Keratinocyte (primary cell): ENCODE data around the gene MLLT10. TPM values are rescaled to one million over a fixed set of nuclear protein-coding genes. Genes with fewer than 3 reads are reported as not detected.
A peak's percentile ranks its signal among the peaks of the same experiment; 100 is the strongest.

Experiments used
- DNase-seq: peaks from one replicate; pipeline ENCODE4 v3.0.0-alpha.2; 2011; ENCODE audit warnings: low read depth, missing footprints, low spot score
- FAIRE-seq: peaks from 2 replicates; lab custom pipeline; 2011; peaks lifted over from hg19 to GRCh38; lab: Jason Lieb, UNC
- H2AFZ ChIP-seq: 2 replicates; pipeline ENCODE4 v1.6.0; 2012; ENCODE audit warnings: low read length, control low read depth, inconsistent platforms; ENCODE audit not compliant: control insufficient read depth
- H3K27ac ChIP-seq: 2 replicates; pipeline ENCODE4 v1.5.1; 2011; ENCODE audit warnings: low read length; ENCODE audit not compliant: control insufficient read depth, insufficient read depth
- H3K27me3 ChIP-seq: 3 replicates; pipeline ENCODE4 v1.6.0; 2011; ENCODE audit warnings: low read length; ENCODE audit not compliant: control insufficient read depth, insufficient read depth; ENCODE audit errors: extremely low read depth
- H3K36me3 ChIP-seq, 2 experiments: 2 replicates in 1 of 2; 3 replicates in 1 of 2; pipeline ENCODE4 v1.5.1; 2011; ENCODE audit warnings: low read length in 2 of 2, mild to moderate bottlenecking in 1 of 2; ENCODE audit not compliant: control insufficient read depth in 2 of 2, insufficient read depth in 2 of 2; ENCODE audit errors: extremely low read depth in 1 of 2
- H3K4me1 ChIP-seq: 3 replicates; pipeline ENCODE4 v1.5.1; 2011; ENCODE audit warnings: low read length; ENCODE audit not compliant: control insufficient read depth, insufficient read depth; ENCODE audit errors: extremely low read depth
- H3K4me2 ChIP-seq: 3 replicates; pipeline ENCODE4 v1.6.0; 2011; ENCODE audit warnings: low read depth, low read length; ENCODE audit not compliant: control insufficient read depth, insufficient read depth; ENCODE audit errors: extremely low read depth
- H3K4me3 ChIP-seq, 3 experiments: fragments of 200-600 bp in 1 of 3; sonication (generic) in 1 of 3; 2 replicates in 2 of 3; 3 replicates in 1 of 3; pipeline ENCODE4 v1.5.1; 2011 to 2016; ENCODE audit warnings: low read length in 3 of 3, mild to moderate bottlenecking in 3 of 3, control low read depth in 2 of 3, inconsistent platforms in 1 of 3, low read depth in 1 of 3, mixed read lengths in 1 of 3, mixed run types in 1 of 3, moderate library complexity in 1 of 3; ENCODE audit not compliant: control insufficient read depth in 2 of 3, insufficient read depth in 2 of 3; ENCODE audit errors: extremely low read depth in 1 of 3
- H3K79me2 ChIP-seq: 2 replicates; pipeline ENCODE4 v1.6.0; 2012; ENCODE audit warnings: low read length; ENCODE audit not compliant: control insufficient read depth, insufficient read depth
- H3K9ac ChIP-seq: 3 replicates; pipeline ENCODE4 v1.6.0; 2011; ENCODE audit warnings: low read length; ENCODE audit not compliant: control insufficient read depth, insufficient read depth; ENCODE audit errors: extremely low read depth
- H3K9me1 ChIP-seq: 3 replicates; pipeline ENCODE4 v1.6.0; 2011; ENCODE audit warnings: low read length; ENCODE audit not compliant: control insufficient read depth, insufficient read depth; ENCODE audit errors: extremely low read depth
- H3K9me3 ChIP-seq: 2 replicates; pipeline ENCODE4 v1.5.1; 2012; ENCODE audit warnings: low read depth, low read length; ENCODE audit not compliant: control insufficient read depth
- H4K20me1 ChIP-seq: 3 replicates; pipeline ENCODE4 v1.6.0; 2011; ENCODE audit warnings: low read length; ENCODE audit not compliant: control insufficient read depth, insufficient read depth; ENCODE audit errors: extremely low read depth
- CTCF ChIP-seq, 3 experiments: IDR thresholded peaks in 1 of 3; conservative IDR thresholded peaks in 1 of 3; optimal IDR thresholded peaks in 1 of 3; 2 replicates in 2 of 3; 3 replicates in 1 of 3; pipeline versions ENCODE3 to v1.5.1; 2011; ENCODE audit warnings: low read length in 3 of 3, mild to moderate bottlenecking in 3 of 3, moderate library complexity in 2 of 3, control low read depth in 1 of 3, inconsistent platforms in 1 of 3; ENCODE audit not compliant: insufficient read depth in 2 of 3; ENCODE audit errors: extremely low read depth in 1 of 3
- EZH2 ChIP-seq: IDR thresholded peaks from one replicate; pipeline ENCODE4 v1.6.1; 2012; ENCODE audit warnings: inconsistent platforms, mild to moderate bottlenecking, low read length, moderate library complexity
- dilution Hi-C: fragments of 300-500 bp; cut with MboI; formaldehyde crosslinking; loops from one replicate; pipeline ENCODE4 v1.7.0; 2020; ENCODE audit warnings: low sequenced_read_pairs; ENCODE audit not compliant: extremely low pct_ligation_motif_present
- polyA plus RNA-seq, 5 experiments: library from polyadenylated mRNA; depleted of rRNA in 3 of 5; stranded (reverse) in 3 of 5; stranded (forward) in 1 of 5; unstranded in 1 of 5; fragments of >200 nt; gene quantifications; 1 replicate in 1 of 5; 2 replicates in 3 of 5; 3 replicates in 1 of 5; pipeline versions ENCODE4 v1.2.1 to v1.2.3, GENCODE V29; 2011 to 2012; ENCODE audit warnings: missing spikeins in 2 of 5, low read depth in 1 of 5, low replicate concordance in 1 of 5

The MLLT10 gene
- polyA plus RNA-seq, 1 donor (not counting 4 experiments of a cell fraction or from before 2014, with no cell fraction given), result 40.2 TPM

- H3K27ac ChIP-seq, result no peak overlapping the region
- no peak overlapping the region for H3K9ac ChIP-seq
- no peak overlapping the region for H3K4me2 ChIP-seq
- H3K36me3 ChIP-seq, result no peaks in the 10 kb centered on the region
- H3K4me3 ChIP-seq, result no peak overlapping the region
- DNase-seq (no peak), FAIRE-seq (no peak)
- H4K20me1 ChIP-seq, result no peaks in the 10 kb centered on the region
- no peaks in the 10 kb centered on the region for H3K9me3 ChIP-seq
- H3K9me1 ChIP-seq, result no peaks in the 10 kb centered on the region
- H3K79me2 ChIP-seq, result no peaks in the 10 kb centered on the region
- H2AFZ ChIP-seq, result no peak overlapping the region
- H3K27me3 ChIP-seq, result no peaks in the 10 kb centered on the region
- no peaks in the 10 kb centered on the region for H3K4me1 ChIP-seq
- no peak for TF ChIP-seq EZH2
- dilution Hi-C loops, result no loop called here
These were observed 237.2 kb downstream of the MLLT10 start for GRCh38 chr10:21771219-21771618.

GRCh38 chr10:21776883-21777282, 242.9 kb downstream of the MLLT10 start:
- Histone ChIP-seq H4K20me1 (no peaks in the 10 kb centered on the region), H3K9me1 (no peaks in the 10 kb centered on the region), H3K9ac (no peak overlapping the region), H2AFZ (no peak overlapping the region), H3K27me3 (no peaks in the 10 kb centered on the region), H3K9me3 (no peaks in the 10 kb centered on the region), H3K27ac (no peak overlapping the region), H3K4me3 (no peak overlapping the region), H3K4me1 (no peaks in the 10 kb centered on the region), H3K36me3 (no peaks in the 10 kb centered on the region), H3K79me2 (no peaks in the 10 kb centered on the region), H3K4me2 (no peak overlapping the region)
- DNase-seq (no peak), FAIRE-seq (no peak)
- dilution Hi-C loops, result no loop called here
- TF ChIP-seq CTCF (optimal IDR thresholded peaks at IDR 0.05 in 1 of 3, IDR thresholded peaks at IDR 0.05 in 1 of 3, conservative IDR thresholded peaks at IDR 0.05 in 1 of 3; ENCODE audit: extremely low read depth in 1 of 3, insufficient read depth in 2 of 3, low read length in 3 of 3) (no peak), EZH2 (no peak)

GRCh38 chr10:21791276-21791675, 257.2 kb downstream of the MLLT10 start:
- dilution Hi-C loops, result no loop called here
- H3K4me1 ChIP-seq, result peaks cover 4% of the 10 kb centered on the region
- H3K27me3 ChIP-seq, result no peaks in the 10 kb centered on the region
- no peaks in the 10 kb centered on the region for H3K9me3 ChIP-seq
- H3K79me2 ChIP-seq, result no peaks in the 10 kb centered on the region
- FAIRE-seq (no peak), DNase-seq (peak; percentile 9)
- H3K27ac ChIP-seq, result no peak overlapping the region
- TF ChIP-seq EZH2 (no peak), CTCF (optimal IDR thresholded peaks at IDR 0.05 in 1 of 3, IDR thresholded peaks at IDR 0.05 in 1 of 3, conservative IDR thresholded peaks at IDR 0.05 in 1 of 3; ENCODE audit: extremely low read depth in 1 of 3, insufficient read depth in 2 of 3, low read length in 3 of 3) (no peak)
- no peaks in the 10 kb centered on the region for H3K9me1 ChIP-seq
- no peaks in the 10 kb centered on the region for H4K20me1 ChIP-seq
- no peak overlapping the region for H2AFZ ChIP-seq
- H3K4me2 ChIP-seq, result no peak overlapping the region
- no peak overlapping the region for H3K9ac ChIP-seq
- no peak overlapping the region for H3K4me3 ChIP-seq
- H3K36me3 ChIP-seq, result no peaks in the 10 kb centered on the region
